HG03521 (cell line): ENCODE measurements around the gene LARP4B.

Experiments
- ATAC-seq: cut with Tn5 transposase; IDR thresholded peaks from one replicate; pipeline ENCODE4 v1.9.1; 2021; ENCODE audit warnings: mild to moderate bottlenecking, moderate library complexity; ENCODE audit not compliant: unreplicated experiment

Gene LARP4B

GRCh38 chr10:931326-932318 lies at the start of gene LARP4B:
LARP4B (minus strand) TSS chr10:931705; CDS start chr10:885721, 45,984 bp downstream.
- peak; percentile 96 for ATAC-seq

- no peak for ATAC-seq
Measured at GRCh38 chr10:980468-981093, 49.1 kb upstream of the LARP4B start.

DNA sequence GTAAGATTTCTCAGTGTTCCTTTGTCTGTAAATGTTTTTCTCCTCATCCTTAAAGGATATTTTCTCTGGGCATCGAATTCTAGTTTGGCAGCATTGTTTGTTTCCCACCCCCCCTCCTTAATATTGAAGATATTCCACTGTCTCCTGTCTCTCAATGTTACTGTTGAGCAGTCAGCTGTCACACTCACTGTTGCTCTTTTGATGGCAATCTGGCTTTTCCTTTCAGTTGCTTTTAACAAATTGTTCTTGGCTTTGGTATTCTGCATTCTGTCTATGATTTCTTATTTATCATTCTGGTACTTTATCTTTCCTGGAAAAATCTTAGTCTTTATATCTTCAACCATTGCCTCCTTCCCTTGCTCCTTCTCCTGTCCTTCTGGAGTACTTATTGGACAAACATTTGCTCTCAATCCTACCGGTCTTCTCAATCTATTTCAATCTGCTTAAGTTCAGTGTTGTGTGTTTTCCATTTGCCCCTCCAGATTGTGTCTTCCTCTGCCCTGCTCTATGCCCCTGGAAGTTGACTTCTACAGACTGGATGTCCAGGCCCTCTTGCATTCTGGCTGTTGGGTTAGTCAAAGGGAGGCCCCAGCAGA lies 47.4 kb upstream of the LARP4B start:
- no peak for ATAC-seq

DNA sequence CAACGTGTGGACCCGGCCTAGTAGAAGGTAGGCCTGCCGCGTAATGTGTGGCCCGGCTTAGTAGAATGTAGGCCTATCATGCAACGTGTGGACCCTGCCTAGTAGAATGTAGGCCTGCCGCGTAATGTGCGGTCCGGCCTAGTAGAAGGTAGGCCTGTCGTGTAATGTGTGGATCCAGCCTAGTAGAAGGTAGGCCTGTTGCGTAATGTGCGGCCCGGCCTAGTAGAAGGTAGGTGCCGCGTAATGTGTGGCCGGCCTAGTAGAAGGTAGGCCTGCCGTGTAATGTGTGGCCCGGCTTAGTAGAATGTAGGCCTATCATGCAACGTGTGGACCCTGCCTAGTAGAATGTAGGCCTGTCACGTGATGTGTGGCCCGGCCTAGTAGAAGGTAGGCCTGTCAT lies 44.8 kb upstream of the LARP4B start:
- no peak for ATAC-seq

- no peak for ATAC-seq
Measured at GRCh38 chr10:974785-975074, 43.2 kb upstream of the LARP4B start.

DNA sequence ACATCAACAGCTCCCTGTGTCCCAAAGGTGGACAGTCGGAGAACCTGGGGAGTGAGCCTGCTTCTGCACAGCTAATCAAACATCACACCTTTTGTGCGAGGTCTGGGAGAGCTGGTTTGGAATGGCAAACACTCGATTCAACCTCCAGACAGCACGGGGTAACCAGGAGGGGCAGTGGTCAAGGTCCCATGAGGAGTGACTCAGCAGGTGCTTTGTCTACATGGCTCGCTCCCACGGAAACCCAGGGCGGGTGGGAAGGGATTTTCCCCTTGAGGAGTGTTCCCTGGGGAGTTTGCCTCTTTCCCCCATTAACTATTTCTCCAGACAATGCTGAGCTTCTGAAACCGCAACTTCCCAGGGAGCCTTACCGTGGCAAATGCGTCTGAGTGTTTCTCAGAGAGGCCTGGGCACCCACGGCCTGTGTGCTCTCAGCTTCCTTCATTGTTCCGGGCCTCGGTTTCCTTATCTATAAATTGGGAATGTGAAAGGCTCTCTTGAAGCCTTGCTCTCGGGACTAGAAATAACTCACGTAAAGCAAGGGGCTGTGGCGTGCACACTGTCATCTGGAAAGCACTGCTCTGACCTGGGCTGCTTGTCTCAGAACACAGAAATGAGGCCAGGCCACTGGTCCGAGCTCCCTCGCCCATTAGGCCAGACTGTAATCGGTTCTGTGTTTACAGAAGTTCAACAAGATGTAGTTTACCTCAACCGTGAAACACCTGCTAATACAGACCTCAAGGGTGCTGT lies 42.7 kb upstream of the LARP4B start:
- ATAC-seq = no peak

DNA sequence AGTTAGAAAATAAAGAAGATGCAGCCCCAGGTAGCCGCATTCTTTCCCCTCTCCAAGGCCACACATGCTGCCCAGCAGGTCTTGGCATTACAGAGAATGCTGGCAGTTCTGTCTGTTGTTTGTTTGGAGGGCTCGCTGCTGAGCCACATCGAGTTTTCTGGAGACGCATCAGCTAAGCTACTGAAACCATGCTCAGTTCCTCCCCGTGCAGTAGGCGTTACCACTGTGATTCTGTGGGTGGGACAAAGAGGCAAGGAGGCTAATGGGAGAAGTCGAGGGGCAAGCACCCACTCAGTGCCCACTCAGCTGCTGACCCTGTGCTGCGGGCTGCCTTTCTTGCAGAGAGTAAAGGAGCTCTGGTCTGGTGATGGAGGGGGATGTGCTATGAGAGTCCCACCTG lies 41.3 kb upstream of the LARP4B start:
- no peak for ATAC-seq

GRCh38 chr10:971613-972012 lies 40.1 kb upstream of the LARP4B start:
- ATAC-seq = no peak

DNA sequence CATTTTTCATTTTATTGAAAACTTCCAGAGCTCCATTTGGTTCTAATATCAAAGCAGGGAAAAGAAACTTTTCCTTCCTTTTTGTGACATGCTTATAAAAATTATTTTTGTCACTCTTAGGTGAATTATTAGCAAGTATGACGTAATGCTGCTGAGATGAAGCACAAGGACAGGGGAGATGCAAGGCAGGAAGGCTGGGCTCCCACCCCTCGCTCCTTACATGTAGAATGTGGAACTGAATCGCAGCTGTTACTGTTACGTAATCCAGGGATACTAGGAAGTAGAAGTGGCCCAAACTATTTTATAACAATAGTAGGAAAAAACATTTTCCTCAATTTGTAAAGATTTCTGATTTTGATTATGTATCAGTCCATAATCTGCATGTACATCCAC lies 39.6 kb upstream of the LARP4B start:
- no peak for ATAC-seq

- ATAC-seq = no peak
Measured at GRCh38 chr10:970311-971149, 39.0 kb upstream of the LARP4B start.

GRCh38 chr10:969473-970150 lies 38.1 kb upstream of the LARP4B start:
- ATAC-seq = no peak

GRCh38 chr10:968546-969199 lies 37.2 kb upstream of the LARP4B start:
- no peak for ATAC-seq

GRCh38 chr10:966466-967235 lies 35.1 kb upstream of the LARP4B start:
- no peak for ATAC-seq

DNA sequence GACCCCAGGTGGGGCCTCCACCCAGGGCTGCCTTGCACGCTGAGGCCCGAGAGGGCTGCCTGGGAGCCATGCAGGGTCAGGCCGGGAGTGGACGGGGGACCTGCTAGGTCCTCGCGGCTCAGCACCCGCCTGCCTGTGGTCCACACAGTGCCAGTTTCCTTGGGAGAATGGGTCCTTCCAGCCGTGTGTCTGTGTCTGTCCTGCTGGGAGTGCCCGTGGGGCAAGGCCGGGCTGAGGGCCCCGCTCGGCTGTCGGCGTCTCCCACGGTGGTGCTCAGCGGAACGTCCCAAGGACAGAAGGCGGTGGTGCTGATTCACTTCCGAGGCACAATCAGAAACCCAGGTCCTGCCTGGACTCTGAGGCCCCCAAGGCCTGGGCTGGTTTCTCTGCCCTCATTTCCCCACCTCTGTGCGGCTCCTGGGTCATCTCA lies 33.5 kb upstream of the LARP4B start:
- ATAC-seq = no peak

- ATAC-seq = no peak
Measured at GRCh38 chr10:964321-964987, 32.9 kb upstream of the LARP4B start.

DNA sequence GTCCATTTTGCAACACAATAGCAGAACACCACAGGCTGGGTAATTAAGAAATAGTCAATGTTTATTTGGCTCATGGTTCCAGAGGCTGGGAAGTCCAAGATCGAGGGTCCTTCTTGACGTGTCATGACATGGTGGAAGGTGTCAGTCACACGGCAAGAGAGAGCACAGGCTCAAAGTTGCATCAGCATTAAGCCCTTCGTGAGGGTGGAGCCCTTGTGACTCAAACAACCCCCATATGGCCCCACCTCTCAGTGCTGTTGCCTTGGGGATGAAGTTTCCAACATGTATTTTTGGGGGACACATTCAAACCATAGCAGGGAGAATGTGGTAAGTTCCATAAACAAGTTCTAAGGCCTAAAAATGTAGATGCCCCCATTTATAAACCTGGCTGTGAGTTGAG lies 32.1 kb upstream of the LARP4B start:
- ATAC-seq = no peak

GRCh38 chr10:963186-963585 lies 31.7 kb upstream of the LARP4B start:
- ATAC-seq = no peak

DNA sequence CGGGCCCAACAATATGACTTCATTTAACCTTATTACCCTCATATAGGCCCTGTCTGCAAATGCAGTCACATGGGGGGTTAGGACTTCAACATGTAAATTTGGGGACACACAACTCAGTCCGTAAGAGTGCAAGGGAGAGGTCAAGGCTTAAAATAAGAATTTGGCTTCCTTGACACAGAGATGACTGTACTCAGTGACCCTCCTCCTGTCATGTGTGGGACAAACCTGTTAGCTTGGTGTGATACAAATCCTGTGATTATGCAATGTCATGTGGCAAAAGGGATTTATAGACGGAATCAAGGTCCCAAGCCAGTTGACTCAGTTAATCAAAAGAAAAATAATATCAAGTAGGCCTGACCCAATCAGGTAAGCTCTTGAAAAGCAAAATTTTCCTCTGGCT lies 30.8 kb upstream of the LARP4B start:
- ATAC-seq = no peak
